Mesodermal cell (in vitro differentiated cells): ENCODE measurements around the gene MRPL51.
A peak's percentile ranks its signal among the peaks of the same experiment; 100 is the strongest.
"Not testable (repeated sequence)": the region's sequence is repeated elsewhere in the genome, so short reads cannot be mapped to it uniquely, and the experiment has no call there.

Experiments used
- H3K27ac ChIP-seq: 2 replicates; pipeline ENCODE4 v1.7.0; 2013; ENCODE audit warnings: mild to moderate bottlenecking, low read depth, low read length, moderate library complexity; ENCODE audit not compliant: severe bottlenecking
- H3K36me3 ChIP-seq: 2 replicates; pipeline ENCODE4 v1.7.1; 2013; ENCODE audit warnings: mild to moderate bottlenecking, low read length, moderate library complexity; ENCODE audit not compliant: control insufficient read depth, insufficient read depth
- H3K4me1 ChIP-seq: one replicate; pipeline ENCODE4 v1.7.1; 2013; ENCODE audit warnings: mild to moderate bottlenecking, low read length; ENCODE audit not compliant: insufficient read depth, control insufficient read depth, poor library complexity, severe bottlenecking
- H3K4me3 ChIP-seq: 2 replicates; pipeline ENCODE4 v1.7.0; 2013; ENCODE audit warnings: low read length, control low read depth, mild to moderate bottlenecking; ENCODE audit not compliant: insufficient read depth, poor library complexity, severe bottlenecking; ENCODE audit errors: extremely low read depth
- H3K9me3 ChIP-seq: 2 replicates; pipeline ENCODE4 v1.7.1; 2013; ENCODE audit warnings: mild to moderate bottlenecking, low read length, moderate library complexity; ENCODE audit not compliant: control insufficient read depth
- WGBS, 2 experiments: methylation state at CpG; one replicate each; pipeline ENCODE4 v1.1.5; 2013; ENCODE audit warnings: missing lambda C conversion rate in 2 of 2; ENCODE audit not compliant: insufficient coverage in 2 of 2; 5-methylcytosine and 5-hydroxymethylcytosine counted together

The MRPL51 gene

GRCh38 chr12:6478416-6478815 is 14.6 kb downstream of the MRPL51 start:
- Histone ChIP-seq H3K36me3 (no peaks in the 10 kb centered on the region), H3K27ac (no peak overlapping the region), H3K4me3 (no peak overlapping the region), H3K4me1 (no peaks in the 10 kb centered on the region), H3K9me3 (no peaks in the 10 kb centered on the region)
- WGBS, 2 experiments: 86 to 90% methylated on average over 18 to 20 of the region's 20 CpGs

GRCh38 chr12:6477601-6478377 is 15.3 kb downstream of the MRPL51 start:
- H3K36me3 ChIP-seq, H3K27ac ChIP-seq, H3K9me3 ChIP-seq, H3K4me1 ChIP-seq, H3K4me3 ChIP-seq: not testable (repeated sequence)
- 93 to 97% methylated on average over 35 to 37 of the region's 37 CpGs for WGBS, 2 experiments

GRCh38 chr12:6476489-6476888 is 16.6 kb downstream of the MRPL51 start:
- WGBS, 2 experiments: 94 to 96% methylated on average over 2 to 3 of the region's 3 CpGs
- H3K36me3 ChIP-seq: no peaks in the 10 kb centered on the region
- no peak overlapping the region for H3K27ac ChIP-seq
- H3K4me1 ChIP-seq: no peaks in the 10 kb centered on the region
- H3K4me3 ChIP-seq: no peak overlapping the region
- H3K9me3 ChIP-seq: no peaks in the 10 kb centered on the region

- not testable (repeated sequence) for H3K4me3 ChIP-seq, H3K4me1 ChIP-seq, H3K36me3 ChIP-seq, H3K27ac ChIP-seq, H3K9me3 ChIP-seq
- 94 to 96% methylated on average over 6 to 27 of the region's 48 CpGs for WGBS, 2 experiments
Measured at GRCh38 chr12:6475233-6475975, 17.7 kb downstream of the MRPL51 start.

- peaks cover 8% of the 10 kb centered on the region for H3K36me3 ChIP-seq
- no peak overlapping the region for H3K27ac ChIP-seq
- no peak overlapping the region for H3K4me3 ChIP-seq
- no peaks in the 10 kb centered on the region for H3K9me3 ChIP-seq
- 91 to 100% methylated on average over 2 to 11 of the region's 11 CpGs for WGBS, 2 experiments
- H3K4me1 ChIP-seq: no peaks in the 10 kb centered on the region
Measured at GRCh38 chr12:6472491-6472890, 20.6 kb downstream of the MRPL51 start.

GRCh38 chr12:6471989-6472360 is 21.1 kb downstream of the MRPL51 start:
- Histone ChIP-seq H3K9me3 (no peaks in the 10 kb centered on the region), H3K4me3 (no peak overlapping the region), H3K27ac (no peak overlapping the region), H3K36me3 (peaks cover 8% of the 10 kb centered on the region), H3K4me1 (no peaks in the 10 kb centered on the region)
- 100% methylated on average over 1 of the region's 1 CpG for WGBS, 2 experiments

GRCh38 chr12:6470375-6471163 is 22.5 kb downstream of the MRPL51 start, which contains the start of gene VAMP1:
Gene VAMP1 (minus strand): TSS chr12:6470677. CDS start chr12:6470531, 146 bp downstream.
- Histone ChIP-seq H3K9me3 (no peaks in the 10 kb centered on the region), H3K27ac (peak within 1 kb of the TSS; percentile 90), H3K4me3 (peak within 1 kb of the TSS; percentile 93), H3K36me3 (peaks cover 15% of the 10 kb centered on the region), H3K4me1 (no peaks in the 10 kb centered on the region)
- WGBS, 2 experiments: 0% methylated on average over 55 to 58 of the region's 69 CpGs

GRCh38 chr12:6469609-6470374 is 23.3 kb downstream of the MRPL51 start:
- 40 to 58% methylated on average over 8 to 11 of the region's 16 CpGs for WGBS, 2 experiments
- peaks cover 19% of the 10 kb centered on the region for H3K36me3 ChIP-seq
- peak overlapping the region; percentile 90 for H3K27ac ChIP-seq
- peak overlapping the region; percentile 93 for H3K4me3 ChIP-seq
- H3K4me1 ChIP-seq: no peaks in the 10 kb centered on the region
- H3K9me3 ChIP-seq: no peaks in the 10 kb centered on the region

- WGBS, 2 experiments: 90 to 95% methylated on average over 3 to 5 of the region's 6 CpGs
- Histone ChIP-seq H3K36me3 (peaks cover 26% of the 10 kb centered on the region), H3K4me3 (no peak overlapping the region), H3K4me1 (no peaks in the 10 kb centered on the region), H3K9me3 (no peaks in the 10 kb centered on the region), H3K27ac (no peak overlapping the region)
Measured at GRCh38 chr12:6469092-6469491, 24.0 kb downstream of the MRPL51 start.

- H3K27ac ChIP-seq: no peak overlapping the region
- peaks cover 34% of the 10 kb centered on the region for H3K36me3 ChIP-seq
- H3K4me1 ChIP-seq: no peaks in the 10 kb centered on the region
- no peaks in the 10 kb centered on the region for H3K9me3 ChIP-seq
- H3K4me3 ChIP-seq: no peak overlapping the region
Measured at GRCh38 chr12:6468283-6468575, 24.8 kb downstream of the MRPL51 start.
